BE2C (cell line): ENCODE results near the gene BICDL1.

Experiments
- DNase-seq: peaks from one replicate; pipeline ENCODE4 v3.0.0-alpha.2; 2020
- H3K27me3 ChIP-seq: fragments of 250-450 bp; sonication (Bioruptor Pico); 2 replicates; pipeline ENCODE4 v1.5.1; 2020; ENCODE audit warnings: mild to moderate bottlenecking
- H3K36me3 ChIP-seq: fragments of 250-450 bp; sonication (Bioruptor Pico); 2 replicates; pipeline ENCODE4 v1.5.1; 2020; ENCODE audit warnings: mild to moderate bottlenecking
- H3K4me1 ChIP-seq: fragments of 250-450 bp; sonication (Bioruptor Pico); 2 replicates; pipeline ENCODE4 v1.5.1; 2020
- H3K4me3 ChIP-seq: 2 replicates; pipeline ENCODE4 v1.5.1; 2011; ENCODE audit warnings: low read depth, low read length
- H3K9me3 ChIP-seq: fragments of 250-450 bp; sonication (Bioruptor Pico); 2 replicates; pipeline ENCODE4 v1.5.1; 2020
- CTCF ChIP-seq: IDR thresholded peaks from 2 replicates; pipeline ENCODE4 v1.5.1; 2012; ENCODE audit warnings: mild to moderate bottlenecking, low read depth, low read length

BICDL1 gene

GRCh38 chr12:120131116-120131515 lies 142.1 kb downstream of the BICDL1 start:
- Histone ChIP-seq H3K9me3 (no peaks in the 10 kb centered on the region), H3K27me3 (no peaks in the 10 kb centered on the region), H3K4me1 (no peaks in the 10 kb centered on the region), H3K36me3 (peaks cover 99% of the 10 kb centered on the region), H3K4me3 (no peak overlapping the region)
- TF ChIP-seq CTCF, result no peak
- no peak for DNase-seq

- H3K36me3 ChIP-seq, result peaks cover 99% of the 10 kb centered on the region
- no peaks in the 10 kb centered on the region for H3K4me1 ChIP-seq
- no peak overlapping the region for H3K4me3 ChIP-seq
- DNase-seq, result no peak
- H3K9me3 ChIP-seq, result no peaks in the 10 kb centered on the region
- H3K27me3 ChIP-seq, result no peaks in the 10 kb centered on the region
- TF ChIP-seq CTCF, result no peak
Measured at GRCh38 chr12:120132054-120132836, 143.2 kb downstream of the BICDL1 start.

GRCh38 chr12:120132863-120133385 lies 143.9 kb downstream of the BICDL1 start:
- Histone ChIP-seq H3K9me3 (no peaks in the 10 kb centered on the region), H3K27me3 (no peaks in the 10 kb centered on the region), H3K36me3 (peaks cover 99% of the 10 kb centered on the region), H3K4me1 (no peaks in the 10 kb centered on the region), H3K4me3 (no peak overlapping the region)
- TF ChIP-seq CTCF, result no peak
- no peak for DNase-seq

GRCh38 chr12:120134307-120134980 lies 145.4 kb downstream of the BICDL1 start:
- no peak overlapping the region for H3K4me3 ChIP-seq
- no peak for DNase-seq
- H3K4me1 ChIP-seq, result no peaks in the 10 kb centered on the region
- peaks cover 97% of the 10 kb centered on the region for H3K36me3 ChIP-seq
- H3K27me3 ChIP-seq, result no peaks in the 10 kb centered on the region
- no peak for TF ChIP-seq CTCF
- H3K9me3 ChIP-seq, result no peaks in the 10 kb centered on the region

- H3K36me3 ChIP-seq, result peaks cover 96% of the 10 kb centered on the region
- H3K27me3 ChIP-seq, result no peaks in the 10 kb centered on the region
- H3K9me3 ChIP-seq, result no peaks in the 10 kb centered on the region
- no peak overlapping the region for H3K4me3 ChIP-seq
- no peaks in the 10 kb centered on the region for H3K4me1 ChIP-seq
- no peak for DNase-seq
- TF ChIP-seq CTCF, result no peak
Measured at GRCh38 chr12:120136093-120136770, 147.2 kb downstream of the BICDL1 start.
